HG03139 (cell line): ENCODE results near the gene TRMT1.
A peak's percentile ranks its signal among the peaks of the same experiment; 100 is the strongest.

Experiments used
- ATAC-seq: cut with Tn5 transposase; IDR thresholded peaks from one replicate; pipeline ENCODE4 v1.9.1; 2021; ENCODE audit not compliant: unreplicated experiment

TRMT1 gene

DNA sequence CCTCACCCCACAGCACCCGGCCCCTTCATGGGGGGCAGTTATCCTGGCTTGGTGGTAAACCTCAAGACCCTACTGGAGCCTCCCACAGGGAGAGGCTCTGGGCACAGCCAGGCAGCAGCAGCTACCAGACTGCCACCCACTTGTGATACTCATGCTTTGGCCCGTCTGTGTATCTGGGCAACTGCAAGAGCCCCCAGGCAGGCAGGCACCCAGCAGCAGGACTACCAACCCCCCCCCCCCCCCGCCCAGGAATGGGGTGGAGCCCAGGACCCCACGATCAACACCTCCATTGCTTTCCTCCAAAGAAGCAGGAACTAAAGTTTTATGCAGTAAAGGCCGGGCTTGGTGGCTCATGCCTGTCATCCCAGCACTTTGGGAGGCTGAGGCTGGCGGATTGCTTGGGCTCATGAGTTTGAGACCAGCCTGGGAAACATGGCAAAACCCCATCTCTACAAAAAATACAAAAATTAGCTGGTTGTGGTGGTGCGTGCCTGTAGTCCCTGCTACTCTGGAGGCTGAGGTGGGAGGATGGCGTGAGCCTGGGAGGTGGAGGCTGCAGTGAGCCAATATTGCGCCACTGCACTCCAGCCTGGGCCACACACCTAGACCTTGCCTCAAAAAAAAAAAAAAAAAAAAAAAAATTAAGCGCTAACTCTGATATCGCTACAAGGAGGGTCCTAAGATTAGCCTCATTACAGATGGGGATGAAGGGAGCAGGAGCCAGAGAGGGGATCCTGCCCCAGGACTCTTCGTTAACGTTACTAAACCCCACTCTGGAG lies 12.8 kb downstream of the TRMT1 start:
- no peak for ATAC-seq

DNA sequence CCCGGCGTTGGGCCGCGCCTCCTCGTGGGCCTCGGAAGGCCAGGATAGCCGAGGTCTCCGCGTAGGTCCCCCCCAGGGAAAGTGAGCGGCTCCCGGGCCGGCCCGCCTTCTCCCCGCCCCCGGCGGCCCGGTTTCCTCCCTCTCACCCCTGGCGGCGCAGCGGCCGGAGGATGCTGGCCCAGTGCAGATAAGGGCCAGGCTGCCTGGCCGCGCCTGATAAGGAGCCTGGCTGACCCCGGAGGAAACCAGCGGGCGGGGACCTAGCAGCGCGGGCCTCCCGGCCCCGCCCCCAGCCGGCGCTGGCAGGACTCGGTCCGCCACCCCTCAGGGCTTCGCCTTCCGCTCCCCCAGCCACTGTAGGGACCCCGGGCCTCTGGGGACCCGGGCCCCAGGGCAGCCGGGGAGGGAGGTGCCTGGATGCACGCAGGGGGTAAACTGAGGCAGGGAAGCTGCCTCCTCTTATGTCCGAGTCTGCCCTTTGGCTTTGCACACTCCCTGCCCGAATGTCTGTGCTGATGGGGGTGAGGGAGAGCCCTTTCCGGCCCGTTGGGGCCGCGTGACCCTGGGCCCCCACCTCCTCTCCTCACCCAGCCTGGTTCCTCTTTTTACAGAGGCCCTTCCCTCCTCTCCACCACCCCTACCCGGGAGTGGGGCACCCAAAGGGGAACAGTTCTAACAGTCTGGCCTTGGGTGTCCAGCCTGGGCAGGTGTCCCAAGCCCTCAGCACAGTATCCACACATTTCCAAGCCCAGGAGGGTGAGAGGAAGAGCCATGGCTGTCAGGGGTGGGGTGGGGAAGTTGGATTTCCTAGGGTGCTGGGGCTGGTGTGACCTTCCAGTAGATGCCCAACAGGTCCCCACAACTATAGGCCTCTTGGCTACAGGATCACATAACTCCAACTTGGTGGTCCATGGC lies 13.6 kb downstream of the TRMT1 start, which contains the start of gene LYL1:
Gene LYL1, minus strand, starts transcription at position 193 of the 915 bp plus-strand sequence. CDS start 1,687 bp downstream, outside the sequence.
- ATAC-seq = peak; percentile 42

DNA sequence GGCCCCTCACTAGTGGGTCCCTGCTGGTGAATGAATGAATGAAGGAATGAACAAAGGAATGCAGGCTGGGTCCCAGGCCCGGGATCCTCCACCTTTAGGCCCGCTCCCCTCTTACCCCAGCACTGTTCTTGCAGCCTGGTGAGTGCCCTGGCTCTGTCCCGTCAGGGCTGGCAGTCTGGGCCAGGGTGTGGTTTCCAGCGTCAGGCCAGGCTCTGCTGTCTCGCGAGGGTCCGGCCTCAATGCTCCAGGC lies 14.2 kb downstream of the TRMT1 start:
- no peak for ATAC-seq

DNA sequence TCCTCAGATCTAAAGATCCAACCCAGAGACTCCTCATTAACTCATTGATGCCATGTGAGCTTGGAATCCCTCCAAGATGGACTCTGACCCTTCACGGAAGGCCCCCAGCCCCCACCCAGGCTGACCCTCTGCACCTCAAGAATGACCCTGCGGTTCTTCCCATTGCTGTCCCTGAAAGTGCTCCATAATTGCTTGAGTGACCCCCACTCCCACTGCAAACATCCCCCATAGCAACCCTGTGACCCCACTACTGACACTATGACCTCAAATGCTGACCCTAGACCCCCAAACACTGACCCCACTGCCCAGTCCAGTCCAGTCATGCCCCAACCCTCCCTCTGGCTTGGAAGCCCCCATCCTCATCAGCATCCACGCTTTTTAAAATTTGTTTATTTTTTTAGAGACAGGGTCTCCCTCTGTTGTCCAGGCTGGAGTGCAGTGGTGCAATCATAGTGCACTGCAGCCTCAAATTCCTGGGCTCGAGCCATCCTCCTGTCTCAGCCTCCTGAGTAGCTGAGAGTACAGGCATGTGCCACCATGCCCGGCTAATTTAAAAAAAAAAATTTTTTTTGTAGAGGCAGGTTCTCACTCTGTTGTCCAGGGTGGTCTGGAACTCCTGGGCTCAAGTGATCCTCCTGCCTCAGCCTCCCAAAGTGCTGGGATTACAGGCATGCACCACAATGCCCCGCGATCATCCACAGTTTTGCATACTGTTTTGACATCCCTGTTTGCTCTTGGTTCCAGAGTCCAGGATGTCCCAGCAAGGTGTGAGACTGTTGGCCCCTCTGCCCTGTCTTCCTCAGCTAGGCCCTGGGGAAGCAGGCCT lies 14.7 kb downstream of the TRMT1 start:
- no peak for ATAC-seq

DNA sequence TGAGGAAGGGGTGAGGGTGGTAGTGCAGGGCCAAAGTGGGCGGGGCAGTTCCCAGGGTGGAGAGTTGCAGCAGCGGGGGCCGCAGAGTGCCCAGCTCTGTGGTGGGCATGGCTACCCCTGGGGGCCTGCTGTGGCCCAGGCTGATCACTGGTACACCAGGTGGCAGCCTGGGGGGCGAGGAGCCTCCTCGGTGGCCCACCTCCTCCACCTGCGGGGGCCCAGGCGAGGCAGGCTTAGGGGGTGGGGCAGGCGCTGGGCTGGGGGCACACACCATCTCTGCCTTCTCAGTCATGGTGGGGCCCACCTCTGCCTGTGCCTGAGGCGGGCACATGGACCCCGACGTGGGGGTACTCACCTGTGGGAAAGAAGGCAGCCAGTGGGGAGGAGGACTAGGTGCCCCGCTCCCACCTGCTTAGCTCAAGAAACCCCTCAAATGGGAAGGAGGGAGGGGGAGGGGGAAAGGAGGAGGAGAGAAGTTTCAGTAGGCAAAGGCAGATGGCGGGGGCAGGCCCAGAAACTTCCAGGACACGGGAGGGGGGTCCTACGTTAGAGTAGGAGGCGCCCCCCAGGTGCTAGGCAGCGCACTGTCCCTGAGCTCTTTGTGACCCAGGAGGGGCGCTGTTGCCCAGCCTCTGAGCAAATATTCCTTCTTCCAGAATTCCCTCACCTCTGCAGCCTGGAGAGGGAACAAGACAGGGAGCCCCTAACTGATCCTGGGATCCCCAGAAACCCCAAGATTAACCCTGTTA lies 15.5 kb downstream of the TRMT1 start:
- no peak for ATAC-seq

DNA sequence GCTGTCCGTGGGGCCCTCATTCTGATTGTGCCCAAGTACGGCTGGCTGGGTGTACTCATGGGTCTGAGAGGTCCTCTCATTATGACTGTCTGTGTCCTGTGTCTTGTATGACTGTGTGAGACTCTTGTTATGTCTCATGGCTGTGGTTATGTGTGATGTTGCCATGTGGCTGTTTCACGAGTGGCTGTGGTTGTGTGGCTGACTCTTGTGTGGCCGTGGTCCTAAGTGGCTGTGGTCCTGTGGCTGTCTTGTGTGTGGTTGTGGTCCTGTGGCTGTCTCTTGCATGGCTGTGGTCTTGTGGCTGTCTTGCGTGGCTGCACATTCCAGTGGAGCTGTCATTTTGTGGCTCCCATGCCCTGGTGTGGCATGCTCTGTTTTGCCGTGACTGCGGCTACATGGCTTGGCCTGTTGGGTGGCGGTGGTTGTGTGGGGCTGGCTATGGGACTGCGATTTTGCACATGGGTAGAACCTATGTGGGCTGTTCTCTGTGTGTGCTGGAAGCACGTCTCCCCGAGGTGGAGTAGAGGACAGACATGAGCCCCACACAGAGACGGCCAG lies 16.4 kb downstream of the TRMT1 start:
- ATAC-seq = no peak

DNA sequence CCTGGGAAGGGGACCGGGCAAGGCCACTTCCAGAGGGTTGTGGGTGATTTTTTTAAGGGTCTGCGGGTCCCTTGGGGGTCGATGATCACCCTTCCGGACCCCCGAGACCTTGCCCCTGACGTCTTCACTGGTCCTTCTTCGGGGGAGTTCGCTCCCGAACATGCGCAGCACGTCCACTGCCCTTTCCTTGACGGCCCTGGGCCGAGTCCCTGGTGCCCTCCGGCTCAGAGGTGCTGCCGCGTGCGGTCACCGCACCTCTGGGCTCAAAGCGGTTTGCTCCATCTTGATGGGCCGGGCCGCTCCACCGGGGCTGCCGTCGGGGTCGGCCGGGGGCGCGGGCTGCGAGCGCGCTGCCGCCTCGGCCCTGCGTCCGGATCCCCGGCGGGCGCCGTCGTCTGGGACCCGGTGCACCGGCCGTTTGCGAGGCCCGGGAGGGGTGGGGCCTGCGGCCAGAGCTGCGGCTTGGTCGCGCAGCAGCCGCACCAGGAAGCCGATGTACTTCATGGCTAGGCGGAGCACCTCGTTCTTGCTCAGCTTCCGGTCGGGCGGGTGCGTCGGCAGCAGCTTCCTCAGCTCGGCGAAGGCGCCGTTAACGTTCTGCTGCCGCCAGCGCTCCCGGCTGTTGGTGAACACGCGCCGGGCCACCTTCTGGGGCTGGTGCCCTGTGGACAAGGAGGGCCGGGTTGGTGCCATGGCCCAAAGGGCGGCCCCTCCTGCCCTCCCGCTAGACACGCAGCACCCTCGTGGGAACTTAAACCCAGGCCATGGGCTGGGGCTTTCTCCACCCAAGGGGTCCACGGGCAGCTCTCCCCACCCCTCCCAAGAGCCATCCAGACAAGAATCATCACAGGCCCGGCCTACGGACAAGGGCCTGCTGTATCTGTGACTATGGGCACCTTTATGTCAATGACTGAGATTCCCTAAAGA lies 17.2 kb downstream of the TRMT1 start:
- ATAC-seq = no peak

DNA sequence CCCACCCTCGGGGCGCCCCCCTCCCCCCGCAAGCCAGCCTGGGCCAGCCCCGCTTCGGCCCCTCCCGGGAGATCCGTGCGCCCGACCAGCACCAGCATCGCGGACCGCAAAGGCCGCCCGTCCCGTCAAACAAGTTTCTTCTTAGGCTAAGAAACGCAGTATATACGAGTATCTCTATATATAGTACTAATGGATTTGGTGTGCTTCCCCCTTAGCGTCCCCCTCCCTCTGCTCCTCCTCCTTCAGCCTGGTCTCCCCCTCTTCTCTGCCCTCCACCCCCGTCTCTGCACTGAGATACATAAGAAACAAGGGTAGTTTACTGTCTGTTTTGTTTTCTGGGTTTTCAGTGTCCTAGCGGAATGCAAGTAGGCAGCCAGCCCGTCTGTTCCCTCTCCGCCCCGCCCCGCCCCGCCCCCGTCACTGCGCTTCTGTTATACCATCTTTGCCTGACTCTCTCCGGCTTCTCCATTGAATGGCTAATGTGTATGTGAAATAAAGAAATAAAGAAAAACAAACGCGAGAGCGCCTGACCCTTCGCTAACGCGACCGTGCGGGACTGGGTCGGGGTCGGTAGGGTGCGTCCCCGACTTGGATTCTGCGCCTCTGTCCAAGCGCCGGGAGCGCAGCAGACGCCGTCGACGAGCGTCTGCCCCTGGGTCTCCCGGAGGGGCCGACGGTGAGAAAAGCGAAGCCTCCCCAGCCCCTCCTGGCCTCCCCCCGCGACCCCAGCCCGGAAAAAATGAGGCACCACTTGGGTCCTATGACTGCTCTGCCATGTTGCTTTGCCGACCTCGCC lies 18.1 kb downstream of the TRMT1 start:
- no peak for ATAC-seq

DNA sequence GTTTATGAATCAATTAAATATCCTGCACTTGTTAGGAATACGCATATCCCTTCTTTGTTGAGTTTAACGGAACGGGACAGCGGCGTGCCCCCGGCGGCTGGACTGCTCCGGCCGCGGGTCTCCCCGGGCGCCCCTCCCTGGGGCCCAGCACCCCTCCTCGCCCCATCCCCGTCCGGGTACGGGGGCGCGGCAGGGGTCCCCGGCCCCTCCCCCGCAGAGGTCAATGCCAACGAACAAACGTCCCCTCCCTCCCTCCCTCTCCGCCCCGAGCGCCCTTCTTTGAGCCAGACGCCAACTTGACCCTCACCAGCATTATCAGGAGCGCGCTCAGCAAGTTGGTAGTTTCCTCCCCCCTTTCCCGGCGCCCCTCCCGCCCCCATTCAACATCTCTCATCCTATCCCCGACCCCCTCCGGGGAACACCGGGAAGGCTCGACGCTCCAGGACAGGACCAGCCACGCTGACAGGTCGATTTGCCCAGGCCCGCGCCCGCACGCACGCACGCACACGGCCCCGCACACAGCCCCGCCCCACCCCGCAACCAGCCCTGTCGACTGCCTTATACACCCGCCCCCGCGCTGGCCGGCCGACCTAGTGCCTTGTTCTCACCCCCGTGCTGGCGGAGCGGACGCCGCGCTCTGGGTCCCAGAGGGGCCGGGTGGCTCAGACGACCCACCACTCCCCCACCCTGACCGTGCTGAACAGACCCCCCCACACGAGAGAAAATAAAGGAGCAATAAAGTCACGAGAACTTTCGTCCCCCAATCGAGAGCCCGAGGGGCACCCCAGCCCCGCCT lies 18.9 kb downstream of the TRMT1 start:
- no peak for ATAC-seq

DNA sequence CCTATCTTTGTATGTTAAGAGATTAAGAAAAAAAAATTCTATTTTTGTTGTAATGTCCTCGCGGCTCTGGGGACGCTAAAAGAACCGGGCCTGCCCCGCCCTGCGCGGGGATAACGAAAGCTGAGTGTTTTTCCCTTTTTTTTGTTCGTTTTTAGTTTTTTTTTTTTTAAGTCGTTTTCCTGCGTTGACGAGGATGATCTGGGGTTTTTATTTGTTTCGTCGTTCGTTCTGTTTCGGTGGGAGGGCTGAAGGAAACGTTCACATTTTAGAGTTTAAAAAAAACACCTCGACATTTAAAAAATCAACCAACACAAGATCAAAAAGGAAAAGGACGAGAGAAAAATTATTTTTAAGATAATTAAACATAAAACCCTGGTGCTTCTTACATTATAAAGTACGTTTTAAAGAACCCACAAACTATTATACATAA lies 19.5 kb downstream of the TRMT1 start:
- ATAC-seq = no peak

DNA sequence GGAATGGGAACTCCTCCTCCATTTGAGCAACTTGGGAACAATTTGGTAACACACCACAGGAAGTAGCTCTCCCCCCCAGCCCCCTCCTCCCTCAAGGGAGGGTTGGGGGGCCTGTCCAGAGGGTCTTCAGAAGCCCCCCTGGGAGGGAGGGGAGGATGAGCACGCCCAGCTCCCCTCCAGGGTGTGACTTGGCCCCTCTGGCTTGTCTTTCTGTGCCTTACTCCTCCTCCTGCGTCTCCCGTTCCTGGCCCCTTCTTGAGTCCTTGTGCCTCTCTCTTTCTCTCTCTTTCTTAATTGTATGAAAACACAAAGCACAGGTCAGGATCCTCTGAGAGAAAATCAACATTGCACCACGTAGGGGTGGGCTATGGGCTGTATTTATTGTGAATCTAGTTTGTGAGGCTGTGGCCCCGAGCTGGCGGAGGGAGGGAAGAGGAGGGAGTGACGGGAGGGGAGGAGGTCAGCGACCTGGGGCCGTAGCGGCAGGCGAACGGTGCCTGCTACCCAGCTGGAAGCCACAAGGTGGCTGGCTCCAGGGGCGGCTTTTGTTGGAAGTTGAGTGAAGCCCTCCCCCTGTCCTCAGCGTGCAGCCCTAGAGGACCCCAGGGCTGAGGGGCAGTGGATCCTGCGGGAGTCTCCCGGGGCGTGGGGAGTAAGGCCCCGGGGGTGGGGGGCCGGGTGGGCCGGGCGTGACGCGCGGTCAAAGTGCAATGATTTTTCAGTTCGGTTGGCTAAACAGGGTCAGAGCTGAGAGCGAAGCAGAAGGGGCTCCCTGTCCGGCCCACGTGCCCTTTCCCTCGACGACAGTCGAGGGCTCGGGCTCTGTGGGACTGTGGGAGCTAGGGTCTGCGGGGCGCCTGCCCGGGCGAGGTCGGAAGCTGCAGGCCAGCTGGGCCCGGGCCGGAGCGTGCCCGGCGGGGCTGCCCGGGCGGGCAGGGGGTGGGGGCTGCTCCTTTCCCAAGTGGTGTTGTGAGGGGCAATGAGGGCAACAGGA lies 20.3 kb downstream of the TRMT1 start:
- no peak for ATAC-seq

DNA sequence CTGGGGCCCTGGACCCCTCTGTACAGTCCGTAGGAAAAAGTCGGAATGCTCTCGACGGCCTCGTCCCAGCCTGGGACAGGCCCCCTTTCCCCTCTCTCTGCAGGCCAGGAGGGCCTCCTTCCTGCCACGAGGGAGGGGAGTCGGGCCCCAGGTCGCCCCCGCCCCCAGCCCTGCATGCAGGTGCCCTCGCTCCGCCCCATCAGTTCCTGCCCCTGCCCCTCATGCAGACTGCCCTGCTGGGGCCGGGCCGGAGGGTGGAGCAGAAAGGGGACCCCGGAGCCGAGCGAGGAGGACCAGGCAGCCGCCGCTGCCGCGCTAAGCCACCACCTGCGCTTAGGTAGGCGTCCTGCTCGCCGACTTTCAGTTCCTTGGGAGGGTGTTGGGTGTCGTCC lies 21.2 kb downstream of the TRMT1 start:
- ATAC-seq = no peak

DNA sequence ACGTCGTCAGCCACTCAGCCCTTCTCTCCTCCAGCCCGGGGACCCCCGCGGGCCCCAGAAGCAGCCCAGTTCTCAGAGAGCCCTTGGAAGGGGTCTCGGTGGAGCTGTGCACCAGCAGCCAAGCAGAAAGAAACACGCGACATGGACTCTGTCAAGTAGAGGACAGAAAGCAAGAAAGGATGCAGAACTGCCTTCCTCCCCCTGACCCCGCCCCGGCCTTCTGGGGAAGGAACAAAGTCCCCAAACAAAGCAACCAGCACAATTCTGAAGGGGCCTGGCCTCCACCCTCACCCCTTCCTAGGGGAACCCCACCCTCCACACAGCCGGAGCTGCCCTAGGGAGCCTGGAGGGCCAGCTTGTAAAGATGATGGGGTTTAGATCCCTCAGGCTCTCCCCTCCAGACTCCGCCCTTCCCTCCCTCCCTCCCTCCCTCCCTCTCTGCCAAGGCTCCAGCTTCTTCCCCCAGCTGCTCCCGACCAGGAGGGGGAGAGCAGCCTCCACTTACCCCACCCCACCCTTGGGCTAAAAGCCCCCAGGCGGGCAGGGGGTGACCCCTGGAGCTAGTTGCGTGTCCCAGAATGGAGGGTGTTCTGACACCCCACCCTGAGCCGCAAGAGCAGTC lies 21.7 kb downstream of the TRMT1 start:
- no peak for ATAC-seq

DNA sequence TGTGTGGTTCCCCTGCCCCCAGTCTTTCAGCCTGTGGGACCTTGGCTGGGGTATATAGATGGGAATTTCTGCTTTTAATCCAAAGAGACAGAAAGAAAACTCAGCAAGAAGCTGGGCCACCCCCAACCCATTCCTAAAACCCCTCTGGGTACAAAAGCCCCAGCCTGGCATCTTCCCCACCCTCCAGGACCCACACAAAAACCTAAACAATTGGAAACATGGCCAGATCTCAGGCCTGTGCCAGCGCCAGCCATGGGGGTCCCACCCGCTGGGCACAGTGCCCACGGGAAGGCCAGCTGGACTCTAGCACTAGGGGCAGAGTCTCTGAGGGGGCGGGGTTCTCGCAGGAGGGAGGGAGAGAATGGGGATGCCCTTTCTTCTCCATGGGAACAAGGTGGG lies 22.4 kb downstream of the TRMT1 start:
- ATAC-seq = no peak

DNA sequence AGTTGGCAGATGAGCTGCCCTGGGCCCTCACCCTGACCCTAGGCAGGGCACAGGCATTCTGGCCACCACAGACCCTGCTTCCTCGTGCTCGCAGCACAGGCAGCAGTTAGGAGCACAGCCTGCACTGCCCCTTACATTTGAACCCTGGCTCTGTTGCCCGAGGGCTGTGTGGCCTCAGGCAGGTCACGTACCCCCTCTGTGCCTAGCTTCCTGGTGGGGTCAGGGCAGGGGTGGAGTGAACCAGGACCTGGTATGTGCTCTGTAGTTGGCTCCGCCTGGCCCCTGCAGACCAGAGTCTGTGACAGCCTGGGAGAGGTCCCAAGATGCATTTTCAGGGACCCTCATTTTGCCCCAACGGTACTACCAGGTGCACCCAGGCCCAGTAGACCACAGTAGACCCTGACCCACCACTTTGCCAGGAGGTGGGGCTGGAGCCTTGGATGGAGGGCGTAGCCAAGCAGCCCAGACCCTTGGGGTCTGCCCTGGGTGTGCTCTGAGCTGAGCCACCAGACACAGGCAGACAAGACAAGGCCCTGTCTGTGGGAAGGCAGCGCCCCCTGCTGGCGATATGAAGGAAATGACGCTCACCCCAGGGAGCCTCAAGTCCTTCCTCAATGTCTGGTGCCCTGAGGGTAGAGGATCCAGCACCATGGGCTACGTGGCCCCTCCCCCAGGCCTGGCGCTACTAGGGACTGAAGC lies 23.0 kb downstream of the TRMT1 start:
- ATAC-seq = no peak
